ENCODE results near the gene FIBIN.
"Not testable (repeated sequence)": the region's sequence is repeated elsewhere in the genome, so short reads cannot be mapped to it uniquely, and the experiment has no call there.

Gene FIBIN

GRCh38 chr11:26995701-26996460, 2.0 kb downstream of the FIBIN start:
- Histone ChIP-seq H3K27me3 (replicated peaks in 2 of 5; ENCODE audit: control insufficient read depth in 4 of 5, insufficient read depth in 5 of 5, low read length in 4 of 5) (peaks cover 0 to 11% (median 6%) of the 10 kb centered on the region in 5 experiments), H3K9me3 (ENCODE audit: control extremely low read depth in 1 of 5, control insufficient read depth in 4 of 5, insufficient read depth in 2 of 5, low read depth in 1 of 5, low read length in 4 of 5) (peaks cover 0 to 2% (median 0%) of the 10 kb centered on the region in 5 experiments), H3K27ac (ENCODE audit: insufficient read depth in 1 of 2, low read depth in 1 of 2, low read length in 2 of 2, poor library complexity in 1 of 2, severe bottlenecking in 2 of 2) (no peak overlapping the region), H3K4me1 (ENCODE audit: control extremely low read depth in 1 of 4, control insufficient read depth in 4 of 4, insufficient read depth in 4 of 4, low read length in 3 of 4) (no peaks in the 10 kb centered on the region), H3K36me3 (ENCODE audit: control insufficient read depth in 4 of 4, insufficient read depth in 4 of 4, low read length in 3 of 4) (no peaks in the 10 kb centered on the region), H3K4me3 (ENCODE audit: control insufficient read depth in 1 of 7, extremely low read depth in 1 of 7, insufficient read depth in 4 of 7, low read depth in 2 of 7, low read length in 6 of 7) (no peak overlapping the region)
- ChIA-PET POLR2A (no interaction called here), CTCF (no interaction called here)
- no peak for DNase-seq
- no CpG with 5 or more reads among the region's 1 CpG for WGBS (ENCODE audit: insufficient coverage)

GRCh38 chr11:26997378-26997777, 3.5 kb downstream of the FIBIN start:
- Histone ChIP-seq H3K27me3 (replicated peaks in 2 of 5; ENCODE audit: control insufficient read depth in 4 of 5, insufficient read depth in 5 of 5, low read length in 4 of 5) (peaks cover 0 to 11% (median 6%) of the 10 kb centered on the region in 5 experiments), H3K4me3 (ENCODE audit: control insufficient read depth in 1 of 7, extremely low read depth in 1 of 7, insufficient read depth in 4 of 7, low read depth in 2 of 7, low read length in 6 of 7) (no peak overlapping the region), H3K9me3 (ENCODE audit: control extremely low read depth in 1 of 5, control insufficient read depth in 4 of 5, insufficient read depth in 2 of 5, low read depth in 1 of 5, low read length in 4 of 5) (peaks cover 0 to 1% (median 0%) of the 10 kb centered on the region in 5 experiments), H3K36me3 (ENCODE audit: control insufficient read depth in 4 of 4, insufficient read depth in 4 of 4, low read length in 3 of 4) (no peaks in the 10 kb centered on the region), H3K4me1 (ENCODE audit: control extremely low read depth in 1 of 4, control insufficient read depth in 4 of 4, insufficient read depth in 4 of 4, low read length in 3 of 4) (no peaks in the 10 kb centered on the region), H3K27ac (ENCODE audit: insufficient read depth in 1 of 2, low read depth in 1 of 2, low read length in 2 of 2, poor library complexity in 1 of 2, severe bottlenecking in 2 of 2) (no peak overlapping the region)
- POLR2A ChIA-PET: no interaction called here
- CTCF ChIA-PET: no interaction called here
- DNase-seq: no peak
- WGBS (ENCODE audit: insufficient coverage): no CpG with 5 or more reads among the region's 2 CpGs

GRCh38 chr11:27001136-27001730, 7.3 kb downstream of the FIBIN start:
- H3K9me3 ChIP-seq (ENCODE audit: control extremely low read depth in 1 of 5, control insufficient read depth in 4 of 5, insufficient read depth in 2 of 5, low read depth in 1 of 5, low read length in 4 of 5); H3K4me3 ChIP-seq (ENCODE audit: control insufficient read depth in 1 of 7, extremely low read depth in 1 of 7, insufficient read depth in 4 of 7, low read depth in 2 of 7, low read length in 6 of 7); POLR2A ChIA-PET; H3K27ac ChIP-seq (ENCODE audit: insufficient read depth in 1 of 2, low read depth in 1 of 2, low read length in 2 of 2, poor library complexity in 1 of 2, severe bottlenecking in 2 of 2); H3K36me3 ChIP-seq (ENCODE audit: control insufficient read depth in 4 of 4, insufficient read depth in 4 of 4, low read length in 3 of 4); DNase-seq; H3K4me1 ChIP-seq (ENCODE audit: control extremely low read depth in 1 of 4, control insufficient read depth in 4 of 4, insufficient read depth in 4 of 4, low read length in 3 of 4); H3K27me3 ChIP-seq (replicated peaks in 2 of 5; ENCODE audit: control insufficient read depth in 4 of 5, insufficient read depth in 5 of 5, low read length in 4 of 5); CTCF ChIA-PET: not testable (repeated sequence)
- WGBS (ENCODE audit: insufficient coverage): 92% methylated on average over 2 of the region's 4 CpGs

GRCh38 chr11:27002431-27002830, 8.5 kb downstream of the FIBIN start:
- no peaks in the 10 kb centered on the region for H3K27me3 ChIP-seq (replicated peaks in 2 of 5; ENCODE audit: control insufficient read depth in 4 of 5, insufficient read depth in 5 of 5, low read length in 4 of 5)
- DNase-seq: no peak
- ChIA-PET CTCF (no interaction called here), POLR2A (no interaction called here)
- H3K9me3 ChIP-seq (ENCODE audit: control extremely low read depth in 1 of 5, control insufficient read depth in 4 of 5, insufficient read depth in 2 of 5, low read depth in 1 of 5, low read length in 4 of 5): no peaks in the 10 kb centered on the region
- H3K4me1 ChIP-seq (ENCODE audit: control extremely low read depth in 1 of 4, control insufficient read depth in 4 of 4, insufficient read depth in 4 of 4, low read length in 3 of 4): no peaks in the 10 kb centered on the region
- H3K36me3 ChIP-seq (ENCODE audit: control insufficient read depth in 4 of 4, insufficient read depth in 4 of 4, low read length in 3 of 4): no peaks in the 10 kb centered on the region
- H3K4me3 ChIP-seq (ENCODE audit: control insufficient read depth in 1 of 7, extremely low read depth in 1 of 7, insufficient read depth in 4 of 7, low read depth in 2 of 7, low read length in 6 of 7): no peak overlapping the region
- 100% methylated on average over 1 of the region's 3 CpGs for WGBS (ENCODE audit: insufficient coverage)
- H3K27ac ChIP-seq (ENCODE audit: insufficient read depth in 1 of 2, low read depth in 1 of 2, low read length in 2 of 2, poor library complexity in 1 of 2, severe bottlenecking in 2 of 2): no peak overlapping the region

- H3K4me1 ChIP-seq (ENCODE audit: control extremely low read depth in 1 of 4, control insufficient read depth in 4 of 4, insufficient read depth in 4 of 4, low read length in 3 of 4): no peaks in the 10 kb centered on the region
- H3K9me3 ChIP-seq (ENCODE audit: control extremely low read depth in 1 of 5, control insufficient read depth in 4 of 5, insufficient read depth in 2 of 5, low read depth in 1 of 5, low read length in 4 of 5): no peaks in the 10 kb centered on the region
- H3K4me3 ChIP-seq (ENCODE audit: control insufficient read depth in 1 of 7, extremely low read depth in 1 of 7, insufficient read depth in 4 of 7, low read depth in 2 of 7, low read length in 6 of 7): no peak overlapping the region
- no peaks in the 10 kb centered on the region for H3K27me3 ChIP-seq (replicated peaks in 2 of 5; ENCODE audit: control insufficient read depth in 4 of 5, insufficient read depth in 5 of 5, low read length in 4 of 5)
- CTCF ChIA-PET: no interaction called here
- 71% methylated on average over 3 of the region's 4 CpGs for WGBS (ENCODE audit: insufficient coverage)
- H3K27ac ChIP-seq (ENCODE audit: insufficient read depth in 1 of 2, low read depth in 1 of 2, low read length in 2 of 2, poor library complexity in 1 of 2, severe bottlenecking in 2 of 2): no peak overlapping the region
- DNase-seq: no peak
- POLR2A ChIA-PET: no interaction called here
- H3K36me3 ChIP-seq (ENCODE audit: control insufficient read depth in 4 of 4, insufficient read depth in 4 of 4, low read length in 3 of 4): no peaks in the 10 kb centered on the region
Observed at GRCh38 chr11:27002838-27003237, 8.9 kb downstream of the FIBIN start.

GRCh38 chr11:27004103-27004502, 10.2 kb downstream of the FIBIN start:
- no peak for DNase-seq

GRCh38 chr11:27008811-27009535, 15.1 kb downstream of the FIBIN start:
- H3K27ac ChIP-seq (ENCODE audit: insufficient read depth in 1 of 2, low read depth in 1 of 2, low read length in 2 of 2, poor library complexity in 1 of 2, severe bottlenecking in 2 of 2): no peak overlapping the region
- H3K27me3 ChIP-seq (replicated peaks in 2 of 5; ENCODE audit: control insufficient read depth in 4 of 5, insufficient read depth in 5 of 5, low read length in 4 of 5): no peaks in the 10 kb centered on the region
- ChIA-PET CTCF (no interaction called here), POLR2A (no interaction called here)
- no peak overlapping the region for H3K4me3 ChIP-seq (ENCODE audit: control insufficient read depth in 1 of 7, extremely low read depth in 1 of 7, insufficient read depth in 4 of 7, low read depth in 2 of 7, low read length in 6 of 7)
- H3K4me1 ChIP-seq (ENCODE audit: control extremely low read depth in 1 of 4, control insufficient read depth in 4 of 4, insufficient read depth in 4 of 4, low read length in 3 of 4): no peaks in the 10 kb centered on the region
- DNase-seq: no peak
- no peaks in the 10 kb centered on the region for H3K36me3 ChIP-seq (ENCODE audit: control insufficient read depth in 4 of 4, insufficient read depth in 4 of 4, low read length in 3 of 4)
- no peaks in the 10 kb centered on the region for H3K9me3 ChIP-seq (ENCODE audit: control extremely low read depth in 1 of 5, control insufficient read depth in 4 of 5, insufficient read depth in 2 of 5, low read depth in 1 of 5, low read length in 4 of 5)

More at GRCh38 chr11:27004103-27004502, 10.2 kb downstream of the FIBIN start:
- H3K36me3 ChIP-seq (ENCODE audit: control insufficient read depth in 4 of 4, insufficient read depth in 4 of 4, low read length in 3 of 4): no peaks in the 10 kb centered on the region
- ChIA-PET POLR2A (no interaction called here), CTCF (no interaction called here)
- H3K4me3 ChIP-seq (ENCODE audit: control insufficient read depth in 1 of 7, extremely low read depth in 1 of 7, insufficient read depth in 4 of 7, low read depth in 2 of 7, low read length in 6 of 7): no peak overlapping the region
- 100% methylated on average over 2 of the region's 2 CpGs for WGBS (ENCODE audit: insufficient coverage)
- no peak overlapping the region for H3K27ac ChIP-seq (ENCODE audit: insufficient read depth in 1 of 2, low read depth in 1 of 2, low read length in 2 of 2, poor library complexity in 1 of 2, severe bottlenecking in 2 of 2)
- H3K4me1 ChIP-seq (ENCODE audit: control extremely low read depth in 1 of 4, control insufficient read depth in 4 of 4, insufficient read depth in 4 of 4, low read length in 3 of 4): no peaks in the 10 kb centered on the region
- no peaks in the 10 kb centered on the region for H3K9me3 ChIP-seq (ENCODE audit: control extremely low read depth in 1 of 5, control insufficient read depth in 4 of 5, insufficient read depth in 2 of 5, low read depth in 1 of 5, low read length in 4 of 5)
- no peaks in the 10 kb centered on the region for H3K27me3 ChIP-seq (replicated peaks in 2 of 5; ENCODE audit: control insufficient read depth in 4 of 5, insufficient read depth in 5 of 5, low read length in 4 of 5)
